Spleen (tissue), 11 donors: ENCODE data around the gene ATL1. TPM values are rescaled to one million over a fixed set of nuclear protein-coding genes. Genes with fewer than 3 reads are reported as not detected.

Source experiments
- DNase-seq: peaks from one replicate; pipeline ENCODE4 v3.0.0-alpha.2; 2020
- H3K27ac ChIP-seq, 8 donors: fragments of 200-600 bp; sonication (generic) in 7 of 8; 1 replicate in 4 of 8; 2 replicates in 4 of 8; pipeline versions ENCODE4 v1.5.0 to v1.8.0; 2016 to 2021; ENCODE audit warnings: inconsistent platforms in 4 of 8, mild to moderate bottlenecking in 4 of 8, moderate library complexity in 1 of 8
- H3K27me3 ChIP-seq, 7 donors: fragments of 200-600 bp; sonication (generic) in 6 of 7; replicated peaks in 1 of 7; 1 replicate in 4 of 7; 2 replicates in 3 of 7; pipeline versions ENCODE4 v1.5.0 to v1.8.0; 2016 to 2021; ENCODE audit warnings: inconsistent platforms in 3 of 7, mild to moderate bottlenecking in 1 of 7
- H3K36me3 ChIP-seq, 6 donors: fragments of 200-600 bp; sonication (generic) in 5 of 6; 1 replicate in 4 of 6; 2 replicates in 2 of 6; pipeline versions ENCODE4 v1.5.0 to v1.8.0; 2016 to 2021; ENCODE audit warnings: inconsistent platforms in 2 of 6
- H3K4me1 ChIP-seq, 6 donors: fragments of 200-600 bp; sonication (generic) in 5 of 6; 1 replicate in 3 of 6; 2 replicates in 3 of 6; pipeline versions ENCODE4 v1.5.0 to v1.8.0; 2016 to 2021; ENCODE audit warnings: inconsistent platforms in 3 of 6
- H3K4me3 ChIP-seq, 8 donors: fragments of 200-600 bp; sonication (generic) in 7 of 8; 1 replicate in 4 of 8; 2 replicates in 4 of 8; pipeline versions ENCODE4 v1.5.0 to v1.8.0; 2016 to 2021; ENCODE audit warnings: inconsistent platforms in 4 of 8, mild to moderate bottlenecking in 4 of 8, moderate library complexity in 2 of 8
- H3K9me3 ChIP-seq, 8 donors: fragments of 200-600 bp; sonication (generic) in 7 of 8; 1 replicate in 4 of 8; 2 replicates in 4 of 8; pipeline versions ENCODE4 v1.5.0 to v1.8.0; 2016 to 2021; ENCODE audit warnings: inconsistent platforms in 4 of 8
- CTCF ChIP-seq, 11 experiments: fragments of 200-600 bp in 7 of 11; fragments of 450-650 bp in 4 of 11; sonication (generic) in 4 of 11; IDR thresholded peaks in 8 of 11; conservative IDR thresholded peaks in 3 of 11; 1 replicate in 7 of 11; 2 replicates in 4 of 11; pipeline versions ENCODE4 v1.4.0 to v1.8.0; 2016 to 2021; ENCODE audit warnings: antibody characterized with exemption in 11 of 11, inconsistent platforms in 4 of 11, mild to moderate bottlenecking in 1 of 11
- POLR2A ChIP-seq, 3 donors: fragments of 450-650 bp; IDR thresholded peaks; one replicate each; pipeline ENCODE4 v1.5.1; 2017; ENCODE audit warnings: antibody characterized with exemption in 3 of 3, mild to moderate bottlenecking in 1 of 3
- POLR2AphosphoS5 ChIP-seq, 3 donors: sonication (generic); formaldehyde crosslinking; IDR thresholded peaks; one replicate each; pipeline ENCODE4 v1.5.1; 2017; ENCODE audit warnings: antibody characterized with exemption in 3 of 3
- WGBS, 5 donors: extraction: QIAGEN DNeasy Blood & Tissue Kit in 3 of 5; methylation state at CpG; one replicate each; pipeline versions ENCODE4 v1.1.5 to v1.1.7; 2013 to 2018; 5-methylcytosine and 5-hydroxymethylcytosine counted together
- intact Hi-C: fragments of 100-400 bp; cut with DNase I; formaldehyde crosslinking; loops from one replicate; pipeline ENCODE4 v1.15.0; 2023; ENCODE audit warnings: low total_unique reads
- polyA plus RNA-seq, 3 donors: library from polyadenylated mRNA; stranded (reverse); fragments of 200-250 nt; gene quantifications; one replicate each; pipeline ENCODE4 v1.2.1, GENCODE V29; 2013
- total RNA-seq, 7 donors: library from RNA; depleted of rRNA in 3 of 7; stranded (reverse); fragments of >200 nt in 3 of 7; fragmentation: NEBNext Ultra II Directional in 4 of 7; extraction: Animal tissue kit (Norgen Biotek cat#: 25700) in 4 of 7; gene quantifications; one replicate each; pipeline versions ENCODE4 v1.1.0 to v1.2.1, GENCODE V29; 2016 to 2021
- donor health status: healthy with polysubstance abuse.
- donor health status: DM: no; HTN: no; CAD: no; lungs with moderate emphysema.
- donor health status: DM: no; HTN: no; CAD: no.
- donor health status: Bipolar disorder and iron deficiency.
- donor health status: healthy.
- donor health status: DM: no; HTN: no; CAD: no.
- donor health status: DM: yes; HTN: yes; CAD: no.

ATL1 gene
- total and polyA plus RNA-seq, 10 donors = 0.91 to 3.2 (median 1.5) TPM

- TF ChIP-seq POLR2AphosphoS5 (IDR thresholded peaks at IDR 0.05) (no peak), CTCF (IDR thresholded peaks at IDR 0.05 in 8 of 11, conservative IDR thresholded peaks at IDR 0.05 in 3 of 11) (no peak), POLR2A (IDR thresholded peaks at IDR 0.05) (no peak)
- Histone ChIP-seq H3K27ac (no peak overlapping the region), H3K27me3 (no peaks in the 10 kb centered on the region), H3K9me3 (no peaks in the 10 kb centered on the region), H3K4me3 (no peak overlapping the region), H3K4me1 (no peaks in the 10 kb centered on the region), H3K36me3 (no peaks in the 10 kb centered on the region)
- 91 to 98% (median 95%) methylated on average over 1 of the region's 1 CpG for WGBS, 5 donors
- no peak for DNase-seq
- intact Hi-C loops = loop anchor here (10.0 kb wide), 1 partner anchor 104 kb away; no protein-coding TSS in a partner anchor
These were observed 50.5 kb downstream of the ATL1 start for GRCh38 chr14:50610465-50610864.

GRCh38 chr14:50612806-50613205, 52.9 kb downstream of the ATL1 start:
- H3K4me3 ChIP-seq = no peak overlapping the region
- no peak overlapping the region for H3K27ac ChIP-seq
- H3K9me3 ChIP-seq = no peaks in the 10 kb centered on the region
- H3K27me3 ChIP-seq = no peaks in the 10 kb centered on the region
- DNase-seq = no peak
- TF ChIP-seq POLR2AphosphoS5 (IDR thresholded peaks at IDR 0.05) (no peak), CTCF (IDR thresholded peaks at IDR 0.05 in 8 of 11, conservative IDR thresholded peaks at IDR 0.05 in 3 of 11) (no peak), POLR2A (IDR thresholded peaks at IDR 0.05) (no peak)
- intact Hi-C loops = loop anchor here (10.0 kb wide), 1 partner anchor 102 kb away; no protein-coding TSS in a partner anchor
- no peaks in the 10 kb centered on the region for H3K4me1 ChIP-seq
- no peaks in the 10 kb centered on the region for H3K36me3 ChIP-seq
- 93 to 97% (median 96%) methylated on average over 3 of the region's 3 CpGs for WGBS, 5 donors

- intact Hi-C loops = loop anchor here (10.0 kb wide), 1 partner anchor 100 kb away; no protein-coding TSS in a partner anchor
- WGBS, 5 donors = 68 to 78% (median 72%) methylated on average over 4 of the region's 4 CpGs
These were observed 55.1 kb downstream of the ATL1 start for GRCh38 chr14:50615056-50615455.

GRCh38 chr14:50615552-50615951, 55.6 kb downstream of the ATL1 start:
- Histone ChIP-seq H3K27ac (no peak overlapping the region), H3K27me3 (no peaks in the 10 kb centered on the region), H3K9me3 (no peaks in the 10 kb centered on the region), H3K4me1 (no peaks in the 10 kb centered on the region), H3K4me3 (no peak overlapping the region), H3K36me3 (no peaks in the 10 kb centered on the region)
- TF ChIP-seq POLR2AphosphoS5 (IDR thresholded peaks at IDR 0.05) = no peak
- TF ChIP-seq POLR2A (IDR thresholded peaks at IDR 0.05) = no peak
- no peak for TF ChIP-seq CTCF (IDR thresholded peaks at IDR 0.05 in 8 of 11, conservative IDR thresholded peaks at IDR 0.05 in 3 of 11)
- intact Hi-C loops = loop anchor here (10.0 kb wide), 1 partner anchor 99 kb away; no protein-coding TSS in a partner anchor
- DNase-seq = no peak
- 94 to 99% (median 98%) methylated on average over 2 of the region's 2 CpGs for WGBS, 5 donors

More at GRCh38 chr14:50615056-50615455, 55.1 kb downstream of the ATL1 start:
- H3K27ac ChIP-seq = no peak overlapping the region
- H3K27me3 ChIP-seq = no peaks in the 10 kb centered on the region
- H3K9me3 ChIP-seq = no peaks in the 10 kb centered on the region
- DNase-seq = no peak
- H3K4me3 ChIP-seq = no peak overlapping the region
- no peaks in the 10 kb centered on the region for H3K36me3 ChIP-seq
- H3K4me1 ChIP-seq = no peaks in the 10 kb centered on the region
- TF ChIP-seq CTCF (IDR thresholded peaks at IDR 0.05 in 8 of 11, conservative IDR thresholded peaks at IDR 0.05 in 3 of 11) (no peak), POLR2A (IDR thresholded peaks at IDR 0.05) (no peak), POLR2AphosphoS5 (IDR thresholded peaks at IDR 0.05) (no peak)
